SK-N-SH treated with all-trans-retinoic acid at 6 μM for 48 hours (cell line): ENCODE measurements around the gene SYTL2.

Experiments used
- ATAC-seq: fragments of 200-7000 bp; cut with Tn5 transposase; 3 replicates; pipeline ENCODE4 v1.9.1; 2020; ENCODE audit warnings: mild to moderate bottlenecking, moderate library complexity
- ARNTL ChIP-seq: fragments of 450-650 bp; formaldehyde crosslinking; IDR thresholded peaks from 2 replicates; pipeline ENCODE4 v1.5.0; 2020; ENCODE audit warnings: low read depth, mild to moderate bottlenecking, moderate library complexity, borderline replicate concordance
- CSDC2 ChIP-seq: fragments of 250-450 bp; sonication (Bioruptor Pico); IDR thresholded peaks from 2 replicates; pipeline ENCODE4 v1.5.0; 2020; ENCODE audit warnings: mild to moderate bottlenecking, moderate library complexity
- GLIS3 ChIP-seq: fragments of 250-450 bp; sonication (Bioruptor Pico); IDR thresholded peaks from 2 replicates; pipeline ENCODE4 v1.5.0; 2020; ENCODE audit warnings: mild to moderate bottlenecking, moderate library complexity
- PATZ1 ChIP-seq: fragments of 250-450 bp; sonication (Bioruptor Pico); IDR thresholded peaks from 2 replicates; pipeline ENCODE4 v1.8.0; 2020; ENCODE audit warnings: mild to moderate bottlenecking, moderate library complexity, borderline replicate concordance
- POU6F1 ChIP-seq: fragments of 250-450 bp; sonication (Bioruptor Pico); IDR thresholded peaks from 2 replicates; pipeline ENCODE4 v1.8.0; 2021; ENCODE audit warnings: low read depth, mild to moderate bottlenecking, moderate library complexity, borderline replicate concordance
- PPARA ChIP-seq: fragments of 250-450 bp; sonication (Bioruptor Pico); IDR thresholded peaks from 2 replicates; pipeline ENCODE4 v1.5.0; 2020; ENCODE audit warnings: mild to moderate bottlenecking, borderline replicate concordance
- RARB ChIP-seq: fragments of 250-450 bp; sonication (Bioruptor Pico); IDR thresholded peaks from 2 replicates; pipeline ENCODE4 v1.8.0; 2021; ENCODE audit warnings: mild to moderate bottlenecking, moderate library complexity
- SNAI2 ChIP-seq: fragments of 250-450 bp; sonication (Bioruptor Pico); IDR thresholded peaks from 2 replicates; pipeline ENCODE4 v1.5.0; 2020; ENCODE audit warnings: mild to moderate bottlenecking, moderate library complexity
- TCF4 ChIP-seq: fragments of 250-450 bp; sonication (Bioruptor Pico); IDR thresholded peaks from 2 replicates; pipeline ENCODE4 v1.8.0; 2021; ENCODE audit warnings: mild to moderate bottlenecking, moderate library complexity, borderline replicate concordance
- TOX ChIP-seq: fragments of 250-450 bp; sonication (Bioruptor Pico); IDR thresholded peaks from 2 replicates; pipeline ENCODE4 v1.8.0; 2021; ENCODE audit warnings: mild to moderate bottlenecking, moderate library complexity, borderline replicate concordance
- ZC3H10 ChIP-seq: fragments of 250-450 bp; sonication (Bioruptor Pico); IDR thresholded peaks from 2 replicates; pipeline ENCODE4 v1.5.1; 2021; ENCODE audit warnings: mild to moderate bottlenecking, moderate library complexity
- ZFP3 ChIP-seq: fragments of 250-450 bp; sonication (Bioruptor Pico); IDR thresholded peaks from 2 replicates; pipeline ENCODE4 v1.5.0; 2020; ENCODE audit warnings: mild to moderate bottlenecking, moderate library complexity
- ZNF565 ChIP-seq: fragments of 450-650 bp; formaldehyde crosslinking; conservative IDR thresholded peaks from 2 replicates; pipeline ENCODE4 v1.5.0; 2020; ENCODE audit warnings: low read depth, mild to moderate bottlenecking, moderate library complexity
- ZNF70 ChIP-seq: fragments of 450-650 bp; formaldehyde crosslinking; IDR thresholded peaks from 2 replicates; pipeline ENCODE4 v1.5.0; 2020; ENCODE audit warnings: mild to moderate bottlenecking, moderate library complexity
- TF ChIP-seq, protein P1 (sequence below): fragments of 250-450 bp; sonication (Bioruptor Pico); IDR thresholded peaks from 2 replicates; pipeline ENCODE4 v1.5.1; 2021; ENCODE audit warnings: mild to moderate bottlenecking, moderate library complexity
- TF ChIP-seq, protein P2 (sequence below): fragments of 250-450 bp; sonication (Bioruptor Pico); IDR thresholded peaks from 2 replicates; pipeline ENCODE4 v1.5.1; 2020; ENCODE audit warnings: low read depth, mild to moderate bottlenecking, moderate library complexity

SYTL2 gene

GRCh38 chr11:85740481-85741400 is 70.2 kb downstream of the SYTL2 start:
- ATAC-seq = no peak
- TF ChIP-seq PATZ1 (CRISPR knock-in tag) = no peak
- TF ChIP-seq, all 23 proteins: peak for 0

GRCh38 chr11:85737738-85738137 is 73.2 kb downstream of the SYTL2 start:
- TF ChIP-seq ZNF565 = no peak
- no peak for TF ChIP-seq PATZ1 (CRISPR knock-in tag)
- no peak for TF ChIP-seq RARB (CRISPR knock-in tag)
- TF ChIP-seq ZNF70 = no peak
- no peak for TF ChIP-seq TOX (CRISPR knock-in tag)
- no peak for TF ChIP-seq CSDC2 (CRISPR knock-in tag)
- TF ChIP-seq SNAI2 (CRISPR knock-in tag) = no peak
- no peak for TF ChIP-seq POU6F1 (CRISPR knock-in tag)
- no peak for ATAC-seq

GRCh38 chr11:85735876-85736460 is 75.0 kb downstream of the SYTL2 start:
- ATAC-seq = no peak
- TF ChIP-seq RARB (CRISPR knock-in tag) (no peak), ZNF70 (no peak), SNAI2 (CRISPR knock-in tag) (no peak), ZC3H10 (CRISPR knock-in tag) (no peak), ARNTL (no peak), GLIS3 (CRISPR knock-in tag) (no peak), ZNF565 (no peak), CSDC2 (CRISPR knock-in tag) (no peak), PATZ1 (CRISPR knock-in tag) (no peak), ZFP3 (no peak), TCF4 (CRISPR knock-in tag) (no peak), PPARA (CRISPR knock-in tag) (no peak)
- TF ChIP-seq, protein P1, sequence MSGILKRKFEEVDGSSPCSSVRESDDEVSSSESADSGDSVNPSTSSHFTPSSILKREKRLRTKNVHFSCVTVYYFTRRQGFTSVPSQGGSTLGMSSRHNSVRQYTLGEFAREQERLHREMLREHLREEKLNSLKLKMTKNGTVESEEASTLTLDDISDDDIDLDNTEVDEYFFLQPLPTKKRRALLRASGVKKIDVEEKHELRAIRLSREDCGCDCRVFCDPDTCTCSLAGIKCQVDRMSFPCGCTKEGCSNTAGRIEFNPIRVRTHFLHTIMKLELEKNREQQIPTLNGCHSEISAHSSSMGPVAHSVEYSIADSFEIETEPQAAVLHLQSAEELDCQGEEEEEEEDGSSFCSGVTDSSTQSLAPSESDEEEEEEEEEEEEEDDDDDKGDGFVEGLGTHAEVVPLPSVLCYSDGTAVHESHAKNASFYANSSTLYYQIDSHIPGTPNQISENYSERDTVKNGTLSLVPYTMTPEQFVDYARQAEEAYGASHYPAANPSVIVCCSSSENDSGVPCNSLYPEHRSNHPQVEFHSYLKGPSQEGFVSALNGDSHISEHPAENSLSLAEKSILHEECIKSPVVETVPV = no peak
- TF ChIP-seq, protein P2, sequence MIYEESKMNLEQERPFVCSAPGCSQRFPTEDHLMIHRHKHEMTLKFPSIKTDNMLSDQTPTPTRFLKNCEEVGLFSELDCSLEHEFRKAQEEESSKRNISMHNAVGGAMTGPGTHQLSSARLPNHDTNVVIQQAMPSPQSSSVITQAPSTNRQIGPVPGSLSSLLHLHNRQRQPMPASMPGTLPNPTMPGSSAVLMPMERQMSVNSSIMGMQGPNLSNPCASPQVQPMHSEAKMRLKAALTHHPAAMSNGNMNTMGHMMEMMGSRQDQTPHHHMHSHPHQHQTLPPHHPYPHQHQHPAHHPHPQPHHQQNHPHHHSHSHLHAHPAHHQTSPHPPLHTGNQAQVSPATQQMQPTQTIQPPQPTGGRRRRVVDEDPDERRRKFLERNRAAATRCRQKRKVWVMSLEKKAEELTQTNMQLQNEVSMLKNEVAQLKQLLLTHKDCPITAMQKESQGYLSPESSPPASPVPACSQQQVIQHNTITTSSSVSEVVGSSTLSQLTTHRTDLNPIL (CRISPR knock-in tag) = no peak
